Stromal cell of bone marrow (primary cell): Measurements from ENCODE around the gene DENND1C.

Experiments
- DNase-seq: peaks from one replicate; pipeline ENCODE4 v3.0.0-alpha.2; 2012; ENCODE audit warnings: low read depth

DENND1C gene, protein sequence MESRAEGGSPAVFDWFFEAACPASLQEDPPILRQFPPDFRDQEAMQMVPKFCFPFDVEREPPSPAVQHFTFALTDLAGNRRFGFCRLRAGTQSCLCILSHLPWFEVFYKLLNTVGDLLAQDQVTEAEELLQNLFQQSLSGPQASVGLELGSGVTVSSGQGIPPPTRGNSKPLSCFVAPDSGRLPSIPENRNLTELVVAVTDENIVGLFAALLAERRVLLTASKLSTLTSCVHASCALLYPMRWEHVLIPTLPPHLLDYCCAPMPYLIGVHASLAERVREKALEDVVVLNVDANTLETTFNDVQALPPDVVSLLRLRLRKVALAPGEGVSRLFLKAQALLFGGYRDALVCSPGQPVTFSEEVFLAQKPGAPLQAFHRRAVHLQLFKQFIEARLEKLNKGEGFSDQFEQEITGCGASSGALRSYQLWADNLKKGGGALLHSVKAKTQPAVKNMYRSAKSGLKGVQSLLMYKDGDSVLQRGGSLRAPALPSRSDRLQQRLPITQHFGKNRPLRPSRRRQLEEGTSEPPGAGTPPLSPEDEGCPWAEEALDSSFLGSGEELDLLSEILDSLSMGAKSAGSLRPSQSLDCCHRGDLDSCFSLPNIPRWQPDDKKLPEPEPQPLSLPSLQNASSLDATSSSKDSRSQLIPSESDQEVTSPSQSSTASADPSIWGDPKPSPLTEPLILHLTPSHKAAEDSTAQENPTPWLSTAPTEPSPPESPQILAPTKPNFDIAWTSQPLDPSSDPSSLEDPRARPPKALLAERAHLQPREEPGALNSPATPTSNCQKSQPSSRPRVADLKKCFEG

DNA sequence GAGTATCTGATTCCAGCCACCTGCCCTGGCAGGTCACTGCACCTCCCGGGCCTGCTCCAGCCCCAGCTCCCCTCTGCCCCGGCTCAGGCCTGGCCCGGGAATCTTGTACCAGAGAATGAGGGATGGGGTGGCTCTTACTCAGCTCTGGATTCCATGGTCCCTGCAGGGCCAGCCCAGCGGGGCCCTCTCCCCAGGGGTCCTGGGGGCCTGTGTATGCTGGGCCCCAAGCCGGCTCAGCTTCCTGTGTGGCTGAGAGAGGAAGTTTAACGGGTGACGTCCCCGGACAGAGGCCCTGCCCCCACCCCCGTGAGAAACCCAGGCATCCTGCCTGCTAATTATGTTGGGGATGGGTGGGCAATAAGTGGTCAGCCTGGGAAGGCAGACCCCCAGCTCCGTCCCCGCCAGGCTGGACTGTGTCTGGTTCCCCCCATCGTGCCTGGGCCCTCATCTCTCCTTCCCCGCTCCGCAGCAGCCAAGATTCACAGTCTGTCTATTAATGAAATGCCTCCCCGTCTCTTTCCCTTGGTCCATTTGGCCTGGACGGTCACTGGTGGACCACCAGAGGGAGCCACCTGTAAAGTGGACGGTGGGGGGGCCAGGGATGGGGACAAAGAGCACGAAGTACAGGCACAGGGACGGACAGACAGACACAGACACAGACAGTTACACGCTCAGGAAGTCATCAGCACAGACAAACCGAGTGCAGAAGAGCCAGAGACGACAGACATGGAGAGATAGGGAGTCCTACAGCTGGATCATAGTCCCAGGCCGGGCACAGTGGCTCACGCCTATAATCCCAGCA lies at the start of gene DENND1C:
TSS of gene DENND1C (minus strand) at position 247 of the 802 bp plus-strand sequence. CDS start at position 155, 92 bp downstream.
- no peak for DNase-seq

DNA sequence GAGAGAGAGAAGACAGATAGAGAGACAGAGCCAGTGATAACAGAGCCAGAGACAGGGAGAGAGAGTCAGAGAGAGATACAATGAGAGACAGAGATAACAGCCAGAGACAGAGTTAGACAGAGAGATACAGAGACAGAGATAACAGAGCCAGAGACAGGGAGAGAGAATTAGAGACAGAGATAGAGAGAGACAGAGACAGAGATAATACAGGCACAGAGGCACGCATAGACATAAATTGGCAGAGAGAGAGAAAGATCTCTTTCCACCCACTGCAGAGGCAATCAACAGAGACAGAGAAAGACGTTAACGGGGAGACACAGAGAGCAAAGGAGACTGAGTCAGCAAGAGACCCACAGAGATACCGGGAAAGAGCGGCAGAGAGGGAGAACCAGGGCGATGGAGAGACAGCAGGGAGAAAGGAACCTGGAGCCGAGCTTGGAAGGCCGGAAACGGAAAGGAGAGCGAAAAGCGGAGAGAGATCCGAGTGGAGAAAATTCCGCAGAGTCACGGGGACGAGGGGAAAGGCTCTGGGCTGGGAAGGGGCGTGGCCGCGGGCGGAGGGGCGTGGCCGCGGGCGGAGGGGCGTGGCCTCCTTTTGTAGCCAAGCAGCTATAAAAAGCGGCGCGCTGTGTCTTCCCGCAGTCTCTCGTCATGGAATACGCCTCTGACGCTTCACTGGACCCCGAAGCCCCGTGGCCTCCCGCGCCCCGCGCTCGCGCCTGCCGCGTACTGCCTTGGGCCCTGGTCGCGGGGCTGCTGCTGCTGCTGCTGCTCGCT lies 49.0 kb upstream of the DENND1C start, which contains the start of gene TNFSF9:
TSS of gene TNFSF9 (plus strand) at position 641 of the 777 bp plus-strand sequence. CDS start at position 652, 11 bp downstream.
- peak; percentile 79 for DNase-seq

DNA sequence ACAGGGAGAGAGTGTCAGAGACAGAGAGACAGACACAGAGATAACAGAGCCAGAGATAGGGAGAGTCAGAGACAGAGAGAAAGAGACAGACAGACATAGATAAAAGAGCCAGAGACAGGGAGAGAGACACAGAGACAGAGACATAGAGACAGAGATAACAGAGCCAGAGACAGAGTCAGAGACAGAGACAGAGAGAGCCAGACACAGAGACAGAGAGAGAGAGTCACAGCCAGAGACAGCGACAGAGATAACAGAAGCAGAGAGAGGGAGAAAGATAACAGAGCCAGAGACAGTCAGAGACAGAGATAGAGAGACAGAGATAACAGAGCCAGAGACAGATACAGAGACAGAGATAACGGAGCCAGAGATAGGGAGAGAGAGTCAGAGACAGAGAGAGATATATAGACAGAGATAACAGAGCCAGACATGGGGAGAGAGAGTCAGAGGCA lies 48.4 kb upstream of the DENND1C start:
- no peak for DNase-seq

DNA sequence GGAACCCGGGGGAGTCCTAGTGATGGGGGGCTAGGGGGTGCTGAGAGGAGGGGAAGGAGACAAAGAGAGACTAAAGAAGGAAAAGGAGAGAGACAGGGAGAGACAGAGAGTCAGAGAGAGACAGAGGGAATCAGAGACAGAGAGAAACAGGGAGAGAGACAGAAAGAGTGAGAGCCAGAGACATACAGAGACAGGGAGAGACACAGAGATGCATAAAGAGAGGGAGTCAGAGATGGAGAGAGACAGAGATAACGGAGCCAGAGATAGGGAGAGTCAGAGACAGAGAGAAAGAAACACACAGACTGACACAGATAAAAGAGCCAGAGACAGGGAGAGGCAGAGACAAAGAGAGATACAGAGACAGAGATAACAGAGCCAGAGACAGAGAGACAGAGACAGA lies 47.8 kb upstream of the DENND1C start:
- no peak for DNase-seq

DNA sequence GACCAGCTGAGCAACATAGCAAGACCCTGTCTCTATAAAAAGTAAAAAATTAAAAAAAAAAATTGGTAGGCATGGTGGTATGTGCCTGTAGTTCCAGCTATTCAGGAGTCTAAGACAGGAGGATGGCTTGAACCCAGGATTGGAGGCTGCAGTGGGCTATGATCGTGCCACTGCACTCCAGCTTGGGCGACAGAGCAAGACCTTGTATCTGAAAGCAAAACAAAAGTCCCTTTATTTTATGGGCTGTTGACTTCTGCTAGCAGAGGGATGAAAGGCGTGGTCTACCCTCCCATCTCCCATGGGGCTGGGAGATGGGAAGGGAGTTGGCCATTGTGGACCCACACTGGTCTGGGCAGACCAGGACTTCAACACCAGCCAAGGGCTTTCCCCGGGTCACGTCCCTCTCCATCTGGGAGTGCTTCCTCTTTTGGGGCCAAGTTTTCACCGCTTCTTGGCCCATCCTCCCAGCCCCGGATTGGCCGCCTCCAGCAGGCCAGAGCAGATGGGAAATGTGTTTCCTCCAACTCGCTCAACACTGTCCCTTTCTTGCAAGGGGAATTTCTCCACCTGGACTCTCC lies 47.0 kb upstream of the DENND1C start:
- no peak for DNase-seq

DNA sequence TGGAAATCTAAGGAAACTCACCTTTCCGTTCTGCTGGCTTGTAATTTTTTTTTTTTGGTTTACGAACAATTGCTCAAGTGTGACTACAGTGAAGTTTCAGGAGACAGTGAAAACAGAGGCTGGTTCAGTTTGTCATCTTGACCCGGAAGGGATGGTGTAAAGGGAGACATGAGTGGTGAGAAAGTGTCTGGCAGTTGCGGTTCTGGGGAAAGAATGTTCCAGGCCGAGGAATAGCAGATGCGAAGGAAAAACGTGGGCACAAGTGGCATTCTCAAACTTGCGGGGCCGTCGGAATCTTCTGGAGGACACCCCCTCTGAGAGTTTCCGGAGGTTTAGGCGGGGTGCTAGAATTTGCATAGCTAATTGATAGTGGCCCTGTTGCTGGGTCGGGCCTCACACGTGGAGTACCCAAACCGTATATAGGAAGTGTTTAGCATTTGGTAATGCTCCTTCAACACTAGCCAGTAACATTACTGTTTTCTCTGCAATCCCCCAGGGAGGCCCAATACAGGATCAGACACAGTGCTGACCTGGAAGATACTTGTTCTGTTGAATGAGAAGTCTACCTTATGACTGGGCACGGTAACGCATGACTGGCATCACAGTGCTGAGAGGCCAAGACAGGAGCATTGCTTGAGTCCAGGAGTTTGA lies 46.4 kb upstream of the DENND1C start:
- no peak for DNase-seq

DNA sequence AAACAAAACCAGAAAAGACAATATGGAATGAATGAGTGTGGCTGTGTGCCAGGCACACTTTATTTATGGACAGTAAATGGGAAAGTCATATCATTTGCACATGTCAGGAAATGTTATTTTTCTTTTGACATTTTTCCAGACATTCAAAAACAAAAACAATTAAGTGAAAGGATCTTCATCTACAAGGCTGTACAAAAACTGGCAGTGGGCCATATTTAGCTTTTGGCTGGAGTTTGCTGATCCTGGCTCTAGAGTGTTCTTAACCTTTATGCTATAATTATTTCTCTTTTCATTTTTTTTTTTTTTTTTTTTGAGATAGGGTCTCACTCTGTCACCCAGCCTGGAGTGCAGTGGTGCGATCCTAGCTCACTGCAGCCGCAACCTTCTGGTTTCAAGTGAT lies 42.7 kb upstream of the DENND1C start:
- no peak for DNase-seq

DNA sequence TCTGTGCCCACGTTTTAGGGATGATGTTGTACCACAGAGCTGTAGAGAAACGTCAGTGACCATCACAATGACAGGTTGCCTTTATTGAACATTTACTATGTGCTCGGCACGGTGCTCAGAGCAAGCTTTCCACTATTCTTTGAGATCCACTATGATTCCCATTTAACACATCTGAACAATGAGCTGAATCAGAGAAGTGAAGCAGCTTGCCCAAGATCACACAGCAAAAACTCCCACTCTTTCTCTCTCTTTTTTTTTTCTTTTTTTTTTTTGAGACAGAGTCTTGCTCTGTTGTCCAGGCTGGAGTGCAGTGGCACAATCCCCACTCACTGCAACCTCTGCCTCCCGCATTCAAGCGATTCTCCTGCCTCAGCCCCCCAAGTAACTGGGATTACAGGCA lies 41.1 kb upstream of the DENND1C start:
- no peak for DNase-seq

DNA sequence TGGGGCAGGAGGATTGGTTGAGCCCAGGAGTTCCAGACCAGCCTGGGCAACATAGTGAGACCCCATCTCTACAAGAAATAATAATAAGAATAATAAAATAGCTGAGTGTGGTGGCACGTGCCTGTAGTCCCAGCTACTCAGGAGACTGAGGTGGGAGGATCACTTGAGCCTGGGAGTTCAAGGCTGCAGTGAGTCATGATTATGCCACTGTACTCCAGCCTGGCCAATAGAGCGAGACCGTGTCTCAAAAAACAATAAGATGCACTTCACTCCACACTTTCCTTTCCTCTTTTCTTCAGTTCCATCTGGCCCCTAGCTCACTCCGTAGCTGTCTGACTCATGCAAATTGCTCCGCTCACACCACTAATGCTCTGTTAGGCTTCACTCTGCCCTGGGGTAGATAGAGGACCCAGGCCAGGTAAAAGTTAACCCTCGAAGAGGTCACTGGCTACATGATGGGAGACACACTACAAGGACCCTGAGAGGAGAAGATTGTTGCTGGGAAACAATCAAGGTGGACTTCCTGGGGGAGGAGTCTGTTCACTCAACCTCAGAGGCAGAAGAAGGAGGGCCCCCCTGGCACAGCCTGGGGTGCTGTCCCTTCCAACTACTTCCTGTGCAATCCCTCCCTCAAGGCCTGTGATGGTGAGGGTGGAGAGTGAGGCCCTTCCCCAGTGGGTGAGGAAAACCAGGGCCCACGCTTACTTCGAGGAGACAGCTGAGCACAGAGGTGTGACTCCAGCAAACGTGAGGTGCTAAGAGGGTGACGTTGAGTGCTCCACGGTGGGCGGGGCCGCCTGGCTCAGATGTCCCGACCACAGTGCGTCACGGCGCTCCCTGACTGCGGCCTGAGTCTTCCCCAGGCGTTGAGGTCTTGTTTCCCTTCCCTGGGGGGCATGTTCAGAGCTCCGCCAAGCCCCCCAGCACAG lies 40.4 kb upstream of the DENND1C start:
- DNase-seq, result no peak

DNA sequence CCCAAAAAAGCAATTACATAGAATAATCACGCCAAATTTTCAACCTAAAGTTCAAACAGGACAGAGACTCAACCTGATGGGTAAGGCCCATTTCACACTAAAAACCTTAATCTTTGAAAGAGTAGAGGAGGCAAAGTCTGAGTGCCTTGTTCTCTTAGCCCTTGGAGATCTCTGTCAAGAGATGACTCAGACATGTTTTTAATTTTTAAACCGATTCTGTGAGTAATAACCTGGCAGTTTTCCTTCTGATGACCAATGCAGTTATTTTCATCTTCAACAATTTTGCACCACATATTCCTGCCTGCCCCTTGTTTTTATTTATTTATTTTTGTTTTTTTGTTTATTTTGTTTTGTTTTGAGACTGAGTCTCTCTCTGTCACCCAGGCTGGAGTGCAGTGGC lies 37.7 kb upstream of the DENND1C start:
- peak; percentile 82 for DNase-seq

DNA sequence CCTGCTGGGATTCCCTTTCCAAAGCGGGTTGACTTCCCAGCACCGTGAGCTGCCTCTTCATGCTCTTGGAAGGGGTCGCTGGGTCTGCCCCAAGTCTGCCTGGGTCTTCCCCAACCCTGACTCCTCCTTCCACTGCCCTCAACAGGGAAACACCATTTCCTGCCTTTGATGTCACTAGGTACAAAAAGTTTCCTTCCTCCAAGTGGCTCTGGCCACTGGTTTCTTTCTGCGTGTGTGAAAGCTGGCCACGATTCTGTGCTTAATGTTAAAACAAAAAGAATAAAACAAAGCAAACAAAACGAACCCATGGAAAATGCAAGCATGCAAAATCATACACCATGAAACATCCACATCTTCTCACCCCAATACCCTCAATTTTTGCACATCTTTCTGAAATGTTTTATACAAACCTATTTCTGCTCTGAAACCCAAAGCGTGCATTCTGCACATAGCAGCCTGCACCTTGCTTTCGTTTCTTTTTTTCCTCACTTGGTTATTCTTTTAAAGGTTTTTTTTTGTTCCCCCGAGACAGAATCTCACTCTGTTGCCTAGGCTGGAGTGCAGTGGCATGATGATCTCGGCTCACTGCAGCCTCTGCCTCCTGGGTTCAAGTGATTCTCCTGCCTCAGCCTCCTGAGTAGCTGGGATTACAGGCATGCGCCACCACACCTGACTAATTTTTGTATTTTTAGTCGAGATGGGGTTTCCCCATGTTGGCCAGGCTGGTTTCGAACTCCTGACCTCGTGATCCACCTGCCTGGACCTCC lies 36.7 kb upstream of the DENND1C start:
- no peak for DNase-seq

DNA sequence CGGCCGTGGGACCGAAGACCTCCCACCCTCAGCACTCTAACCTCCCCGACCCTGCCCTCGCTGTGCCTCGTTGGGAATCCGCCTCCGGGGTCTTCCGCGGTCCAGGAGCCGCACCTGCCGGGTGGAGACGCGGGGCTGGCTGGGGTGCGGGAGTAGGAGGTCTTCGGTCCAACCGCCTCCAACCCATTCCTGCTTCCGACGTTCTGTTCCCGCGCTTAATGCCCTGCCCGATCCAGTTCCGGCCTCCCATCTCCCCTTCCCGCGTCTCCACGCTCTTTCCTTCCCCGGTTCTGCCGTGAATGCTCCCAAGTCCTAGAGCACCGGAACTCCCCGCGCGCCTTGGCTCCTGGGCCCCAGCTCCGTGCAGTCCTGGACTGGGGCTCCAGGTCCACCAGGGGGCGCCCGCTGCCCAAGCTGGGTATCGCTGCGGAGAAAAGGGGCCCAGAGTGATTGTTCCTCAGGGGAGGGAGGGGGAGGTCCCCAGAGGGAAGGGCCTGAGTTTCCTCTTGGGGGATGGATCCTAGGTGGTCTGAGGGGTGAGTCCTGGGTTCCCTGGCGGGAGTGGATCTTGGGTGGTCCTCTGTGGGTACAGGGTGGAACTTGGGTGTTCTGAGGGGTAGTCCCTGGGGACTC lies 35.2 kb upstream of the DENND1C start:
- peak; percentile 68 for DNase-seq

DNA sequence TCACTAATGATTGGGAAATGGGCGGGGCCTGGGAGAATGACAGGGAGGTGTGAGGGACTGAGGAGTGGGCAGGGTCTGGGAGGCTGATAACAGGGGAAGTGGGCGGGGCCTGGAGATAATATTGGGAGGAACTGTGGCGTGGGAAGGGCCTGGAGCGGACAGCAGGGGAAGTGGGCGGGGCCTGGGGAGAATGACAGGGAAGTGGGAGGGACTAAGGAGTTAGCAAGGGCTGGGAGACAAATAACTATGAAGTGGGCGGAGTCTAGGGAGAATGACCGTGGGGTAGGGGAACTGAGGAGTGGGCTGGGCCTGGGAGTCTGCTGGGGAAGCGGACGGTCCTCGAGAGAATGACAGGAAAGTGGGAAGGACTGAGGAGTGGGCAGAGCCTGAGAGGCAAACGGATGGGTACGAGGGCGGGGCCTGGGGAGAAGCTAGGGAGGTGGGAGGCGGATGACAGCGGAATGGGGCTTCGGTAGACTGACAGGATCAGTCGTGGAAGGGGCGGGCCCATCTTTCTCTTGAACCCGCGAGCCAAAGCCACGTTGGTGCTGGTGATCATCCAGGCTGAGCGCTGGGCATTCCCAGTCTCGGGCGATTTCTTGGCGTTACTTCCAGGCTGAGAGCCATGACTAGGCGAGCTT lies 34.6 kb upstream of the DENND1C start:
- peak; percentile 77 for DNase-seq

DNA sequence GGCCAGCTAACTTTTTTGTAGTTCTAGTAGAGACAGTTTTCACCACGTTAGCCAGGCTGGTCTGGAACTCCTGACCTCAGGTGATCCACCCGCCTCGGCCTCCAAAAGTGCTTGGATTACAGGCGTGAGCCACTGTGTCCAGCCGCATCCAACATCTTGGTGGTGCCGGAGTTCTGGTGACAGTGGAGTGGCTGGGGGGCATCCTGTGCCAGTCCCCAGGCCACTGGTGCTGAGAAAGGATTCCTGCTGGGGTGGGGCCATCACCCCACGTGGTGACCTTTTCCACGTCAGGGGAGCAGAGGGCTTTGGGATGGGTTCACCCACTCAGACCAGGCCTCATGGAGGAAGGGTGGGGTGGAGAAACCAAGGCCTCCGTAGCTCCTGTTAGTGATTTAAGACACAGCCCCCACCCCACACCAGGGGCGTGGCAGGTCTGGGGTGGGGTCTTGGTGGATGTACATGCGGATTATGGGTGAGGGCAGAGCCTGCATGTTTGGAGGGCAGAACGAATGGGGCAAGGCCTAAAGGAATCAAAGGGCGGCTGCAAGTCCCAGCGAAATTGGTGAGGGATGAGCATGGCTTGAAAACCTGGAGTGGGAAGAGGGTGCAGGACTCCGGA lies 33.4 kb upstream of the DENND1C start:
- no peak for DNase-seq

DNA sequence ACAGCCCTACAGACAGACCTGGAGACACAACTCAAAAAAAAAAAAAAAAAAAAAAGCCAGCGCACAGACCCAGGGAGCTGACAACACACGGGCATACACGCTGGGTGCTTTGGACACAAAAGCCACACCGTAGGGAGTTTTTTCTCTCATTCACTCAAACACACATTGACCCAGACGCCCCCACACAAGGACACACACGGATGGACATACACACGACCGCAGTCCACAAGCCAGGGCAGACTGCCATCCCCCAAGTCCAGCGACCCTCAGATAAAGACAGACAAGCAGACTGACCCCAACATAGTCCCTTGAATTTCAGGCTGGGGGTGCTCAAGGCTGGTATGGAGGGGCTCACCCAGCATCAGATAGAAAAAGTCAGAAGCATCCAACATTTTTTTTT lies 32.5 kb upstream of the DENND1C start:
- no peak for DNase-seq

DNA sequence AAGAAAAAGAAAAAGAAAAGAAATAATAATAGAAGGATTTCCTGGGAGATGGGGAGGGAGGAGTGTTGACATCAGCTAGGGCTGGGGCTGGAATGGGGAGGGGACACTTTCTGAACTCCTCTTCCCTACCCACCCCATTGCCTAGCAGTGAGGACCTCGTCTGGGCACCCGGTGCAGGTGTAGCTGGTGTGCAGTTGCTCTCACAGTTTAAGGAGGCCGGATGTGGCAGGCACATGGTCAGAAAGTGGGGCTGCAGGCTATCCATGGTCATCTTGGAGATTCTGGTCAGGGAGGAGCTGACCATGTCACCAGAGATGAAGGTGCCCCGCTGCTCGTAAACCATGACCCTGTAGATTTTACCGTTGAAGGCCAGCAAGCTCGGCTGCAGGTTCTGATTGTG lies 29.0 kb upstream of the DENND1C start:
- DNase-seq, result no peak
